Immature natural killer cell (primary cell): Measurements from ENCODE around the gene SLC22A1. TPM values are rescaled to one million over a fixed set of nuclear protein-coding genes. Genes with fewer than 3 reads are reported as not detected.
A peak's percentile ranks its signal among the peaks of the same experiment; 100 is the strongest.
"Not testable (repeated sequence)": the region's sequence is repeated elsewhere in the genome, so short reads cannot be mapped to it uniquely, and the experiment has no call there.

Source experiments
- DNase-seq, 3 donors: peaks; one replicate each; pipeline ENCODE4 v3.0.0; 2022; ENCODE audit warnings: mixed read lengths in 1 of 3
- H3K27ac Mint-ChIP-seq, 6 donors: one replicate each; pipeline ENCODE4 v1.8.0; 2020; ENCODE audit warnings: mixed read lengths in 6 of 6, mild to moderate bottlenecking in 5 of 6, inconsistent platforms in 4 of 6, moderate library complexity in 3 of 6
- H3K27me3 Mint-ChIP-seq, 3 donors: one replicate each; pipeline ENCODE4 v1.8.0; 2020 to 2021; ENCODE audit warnings: low read depth in 3 of 3, mild to moderate bottlenecking in 3 of 3, mixed read lengths in 3 of 3, moderate library complexity in 3 of 3, inconsistent platforms in 1 of 3
- H3K36me3 Mint-ChIP-seq, 3 donors: one replicate each; pipeline ENCODE4 v1.8.0; 2020; ENCODE audit warnings: mixed read lengths in 3 of 3, inconsistent platforms in 2 of 3, mild to moderate bottlenecking in 2 of 3
- H3K4me1 Mint-ChIP-seq, 2 donors: one replicate each; pipeline ENCODE4 v1.8.0; 2020; ENCODE audit warnings: inconsistent platforms in 2 of 2, mild to moderate bottlenecking in 2 of 2, mixed read lengths in 2 of 2, moderate library complexity in 1 of 2
- H3K4me3 Mint-ChIP-seq, 5 donors: one replicate each; pipeline ENCODE4 v1.8.0; 2020; ENCODE audit warnings: mild to moderate bottlenecking in 5 of 5, mixed read lengths in 5 of 5, inconsistent platforms in 3 of 5, moderate library complexity in 3 of 5
- H3K9me3 Mint-ChIP-seq, 6 donors: one replicate each; pipeline ENCODE4 v1.8.0; 2020; ENCODE audit warnings: mild to moderate bottlenecking in 6 of 6, mixed read lengths in 6 of 6, inconsistent platforms in 4 of 6, moderate library complexity in 3 of 6
- polyA plus RNA-seq, 3 donors: library from polyadenylated mRNA; unstranded; fragments of 300-500 nt; fragmentation: Illumina TruSeq; gene quantifications; one replicate each; pipeline ENCODE4 v1.2.3, GENCODE V29; 2021

SLC22A1 gene
- polyA plus RNA-seq, 3 donors from 2014 or later, result 0.44 to 2.1 TPM; not detected in 1

- not testable (repeated sequence) for H3K27me3 Mint-ChIP-seq, H3K4me1 Mint-ChIP-seq, DNase-seq, H3K9me3 Mint-ChIP-seq, H3K4me3 Mint-ChIP-seq, H3K27ac Mint-ChIP-seq
- H3K36me3 Mint-ChIP-seq, result peaks cover 19 to 31% (median 26%) of the 10 kb centered on the region in 3 donors
These were observed 18.9 kb downstream of the SLC22A1 start for GRCh38 chr6:160140493-160140892.

GRCh38 chr6:160141001-160141726 lies 19.5 kb downstream of the SLC22A1 start:
- no peak for DNase-seq
- H3K4me1 Mint-ChIP-seq, result peaks cover 9 to 10% of the 10 kb centered on the region in 2 donors
- peak overlapping the region in 2 of 6 donors; percentile 26 to 79 for H3K27ac Mint-ChIP-seq
- H3K4me3 Mint-ChIP-seq, result no peak overlapping the region
- H3K27me3 Mint-ChIP-seq, result peaks cover 0 to 5% (median 2%) of the 10 kb centered on the region in 3 donors
- peaks cover 0 to 1% (median 0%) of the 10 kb centered on the region in 6 donors for H3K9me3 Mint-ChIP-seq
- peaks cover 21 to 31% (median 30%) of the 10 kb centered on the region in 3 donors for H3K36me3 Mint-ChIP-seq

GRCh38 chr6:160142115-160142715 lies 20.6 kb downstream of the SLC22A1 start:
- Mint-ChIP-seq H3K9me3 (peaks cover 0 to 1% (median 0%) of the 10 kb centered on the region in 6 donors), H3K4me3 (no peak overlapping the region), H3K4me1 (peaks cover 9 to 10% of the 10 kb centered on the region in 2 donors), H3K36me3 (peaks cover 27 to 37% (median 35%) of the 10 kb centered on the region in 3 donors), H3K27ac (no peak overlapping the region), H3K27me3 (peaks cover 0 to 5% (median 2%) of the 10 kb centered on the region in 3 donors)
- DNase-seq, result no peak

GRCh38 chr6:160146454-160147145 lies 25.0 kb downstream of the SLC22A1 start:
- peaks cover 0 to 4% (median 0%) of the 10 kb centered on the region in 6 donors for H3K9me3 Mint-ChIP-seq
- H3K27ac Mint-ChIP-seq, result no peak overlapping the region
- H3K36me3 Mint-ChIP-seq, result peaks cover 42 to 51% (median 49%) of the 10 kb centered on the region in 3 donors
- no peak overlapping the region for H3K4me3 Mint-ChIP-seq
- no peaks in the 10 kb centered on the region for H3K4me1 Mint-ChIP-seq
- DNase-seq, result no peak
- peaks cover 1 to 5% (median 5%) of the 10 kb centered on the region in 3 donors for H3K27me3 Mint-ChIP-seq

GRCh38 chr6:160147146-160147536 lies 25.5 kb downstream of the SLC22A1 start:
- Mint-ChIP-seq H3K4me1 (no peaks in the 10 kb centered on the region), H3K27ac (no peak overlapping the region), H3K36me3 (peaks cover 47 to 56% (median 49%) of the 10 kb centered on the region in 3 donors), H3K4me3 (no peak overlapping the region), H3K27me3 (peaks cover 1 to 5% (median 5%) of the 10 kb centered on the region in 3 donors), H3K9me3 (peaks cover 0 to 4% (median 0%) of the 10 kb centered on the region in 6 donors)
- DNase-seq, result no peak

GRCh38 chr6:160154471-160154870 lies 32.9 kb downstream of the SLC22A1 start:
- Mint-ChIP-seq H3K9me3 (peaks cover 0 to 4% (median 0%) of the 10 kb centered on the region in 6 donors), H3K4me1 (no peaks in the 10 kb centered on the region), H3K36me3 (peaks cover 38 to 64% (median 44%) of the 10 kb centered on the region in 3 donors), H3K27me3 (peaks cover 0 to 1% (median 0%) of the 10 kb centered on the region in 3 donors), H3K4me3 (no peak overlapping the region), H3K27ac (peak overlapping the region in 1 of 6 donors; percentile 14)
- no peak for DNase-seq

- Mint-ChIP-seq H3K27ac (no peak overlapping the region), H3K36me3 (peaks cover 30 to 66% (median 35%) of the 10 kb centered on the region in 3 donors), H3K9me3 (peaks cover 0 to 2% (median 0%) of the 10 kb centered on the region in 6 donors), H3K4me3 (no peak overlapping the region), H3K27me3 (peaks cover 0 to 1% (median 0%) of the 10 kb centered on the region in 3 donors), H3K4me1 (no peaks in the 10 kb centered on the region)
- no peak for DNase-seq
These were observed 35.2 kb downstream of the SLC22A1 start for GRCh38 chr6:160156842-160157241.

- H3K36me3 Mint-ChIP-seq, result peaks cover 13 to 37% (median 14%) of the 10 kb centered on the region in 3 donors
- peaks cover 0 to 5% (median 4%) of the 10 kb centered on the region in 6 donors for H3K9me3 Mint-ChIP-seq
- no peak overlapping the region for H3K27ac Mint-ChIP-seq
- no peak for DNase-seq
- no peak overlapping the region for H3K4me3 Mint-ChIP-seq
- H3K4me1 Mint-ChIP-seq, result no peaks in the 10 kb centered on the region
- peaks cover 0 to 4% (median 0%) of the 10 kb centered on the region in 3 donors for H3K27me3 Mint-ChIP-seq
These were observed 38.8 kb downstream of the SLC22A1 start for GRCh38 chr6:160160450-160160849.

- Mint-ChIP-seq H3K9me3 (peaks cover 0 to 5% (median 4%) of the 10 kb centered on the region in 6 donors), H3K27ac (no peak overlapping the region), H3K4me3 (no peak overlapping the region), H3K4me1 (no peaks in the 10 kb centered on the region), H3K36me3 (peaks cover 7 to 31% (median 9%) of the 10 kb centered on the region in 3 donors), H3K27me3 (peaks cover 0 to 4% (median 0%) of the 10 kb centered on the region in 3 donors)
- no peak for DNase-seq
These were observed 39.5 kb downstream of the SLC22A1 start for GRCh38 chr6:160160929-160161646.

- Mint-ChIP-seq H3K4me1 (no peaks in the 10 kb centered on the region), H3K27me3 (peaks cover 0 to 4% (median 0%) of the 10 kb centered on the region in 3 donors), H3K9me3 (peaks cover under 1 to 5% (median 4%) of the 10 kb centered on the region in 6 donors), H3K36me3 (peaks cover 5 to 25% (median 8%) of the 10 kb centered on the region in 3 donors), H3K27ac (no peak overlapping the region), H3K4me3 (no peak overlapping the region)
- no peak for DNase-seq
These were observed 40.0 kb downstream of the SLC22A1 start for GRCh38 chr6:160161647-160161986.

- peaks cover 0 to 4% (median 0%) of the 10 kb centered on the region in 3 donors for H3K27me3 Mint-ChIP-seq
- H3K36me3 Mint-ChIP-seq, result peaks cover 5 to 21% (median 8%) of the 10 kb centered on the region in 3 donors
- no peak for DNase-seq
- H3K9me3 Mint-ChIP-seq, result peaks cover 2 to 5% (median 4%) of the 10 kb centered on the region in 6 donors
- no peaks in the 10 kb centered on the region for H3K4me1 Mint-ChIP-seq
- H3K4me3 Mint-ChIP-seq, result no peak overlapping the region
- H3K27ac Mint-ChIP-seq, result no peak overlapping the region
These were observed 40.5 kb downstream of the SLC22A1 start for GRCh38 chr6:160162030-160162566.

GRCh38 chr6:160163425-160163824 lies 41.8 kb downstream of the SLC22A1 start:
- Mint-ChIP-seq H3K36me3 (peaks cover 0 to 19% (median 3%) of the 10 kb centered on the region in 3 donors), H3K4me3 (no peak overlapping the region), H3K4me1 (no peaks in the 10 kb centered on the region), H3K9me3 (peaks cover 2 to 5% (median 4%) of the 10 kb centered on the region in 6 donors), H3K27me3 (peaks cover 0 to 4% (median 0%) of the 10 kb centered on the region in 3 donors), H3K27ac (no peak overlapping the region)
- DNase-seq, result no peak

GRCh38 chr6:160163912-160164311 lies 42.3 kb downstream of the SLC22A1 start:
- Mint-ChIP-seq H3K36me3 (peaks cover 0 to 19% (median 0%) of the 10 kb centered on the region in 3 donors), H3K27me3 (peaks cover 0 to 4% (median 0%) of the 10 kb centered on the region in 3 donors), H3K4me3 (no peak overlapping the region), H3K4me1 (no peaks in the 10 kb centered on the region), H3K9me3 (peaks cover 2 to 5% (median 4%) of the 10 kb centered on the region in 6 donors), H3K27ac (no peak overlapping the region)
- no peak for DNase-seq
